22Rv1 (cell line): Measurements from ENCODE around the gene SLC25A21.

Experiments
- H3K27ac ChIP-seq: fragments of 450-650 bp; 2 replicates; pipeline ENCODE4 v1.5.1; 2017
- ZFX ChIP-seq: fragments of 450-650 bp; IDR thresholded peaks from 2 replicates; pipeline ENCODE4 v1.6.1; 2017; ENCODE audit warnings: antibody characterized with exemption, borderline replicate concordance
- TF ChIP-seq, protein P1 (sequence below): fragments of 450-650 bp; IDR thresholded peaks from 2 replicates; pipeline ENCODE4 v1.5.1; 2017; ENCODE audit warnings: mild to moderate bottlenecking

Gene SLC25A21

DNA sequence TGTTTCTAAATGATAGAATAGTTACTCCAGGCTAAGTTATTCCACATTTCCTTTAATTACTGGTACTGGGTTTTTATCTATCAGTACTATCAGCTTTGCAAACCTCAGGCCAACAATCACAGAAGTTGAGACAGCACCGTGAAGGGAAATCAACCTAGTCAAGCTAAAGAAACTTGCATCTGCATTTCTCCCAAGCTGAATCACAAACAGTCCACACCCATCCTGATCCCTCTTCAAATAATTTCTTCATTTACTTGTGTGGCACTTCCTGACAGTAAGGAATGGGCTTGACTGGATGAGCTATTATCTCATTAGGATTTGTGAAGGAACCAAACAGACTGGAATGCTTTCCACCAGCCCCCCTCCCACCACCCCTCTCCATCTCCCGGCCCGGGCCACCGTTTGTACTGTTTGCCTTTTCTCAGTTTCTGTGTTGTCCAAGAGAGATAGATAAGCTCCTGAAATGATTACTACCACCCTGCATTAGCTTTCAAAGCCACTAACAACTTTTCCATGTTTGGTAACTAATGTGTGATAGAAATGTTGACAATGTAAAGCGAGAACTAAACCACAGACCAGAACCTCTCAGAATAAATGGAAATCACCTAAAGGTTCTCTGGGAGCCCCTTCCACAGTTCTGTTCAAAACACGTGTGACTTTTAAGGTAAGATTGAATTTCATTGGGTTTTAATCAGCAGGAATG lies 236.3 kb downstream of the SLC25A21 start:
- no peak overlapping the region for H3K27ac ChIP-seq
- TF ChIP-seq, protein P1, sequence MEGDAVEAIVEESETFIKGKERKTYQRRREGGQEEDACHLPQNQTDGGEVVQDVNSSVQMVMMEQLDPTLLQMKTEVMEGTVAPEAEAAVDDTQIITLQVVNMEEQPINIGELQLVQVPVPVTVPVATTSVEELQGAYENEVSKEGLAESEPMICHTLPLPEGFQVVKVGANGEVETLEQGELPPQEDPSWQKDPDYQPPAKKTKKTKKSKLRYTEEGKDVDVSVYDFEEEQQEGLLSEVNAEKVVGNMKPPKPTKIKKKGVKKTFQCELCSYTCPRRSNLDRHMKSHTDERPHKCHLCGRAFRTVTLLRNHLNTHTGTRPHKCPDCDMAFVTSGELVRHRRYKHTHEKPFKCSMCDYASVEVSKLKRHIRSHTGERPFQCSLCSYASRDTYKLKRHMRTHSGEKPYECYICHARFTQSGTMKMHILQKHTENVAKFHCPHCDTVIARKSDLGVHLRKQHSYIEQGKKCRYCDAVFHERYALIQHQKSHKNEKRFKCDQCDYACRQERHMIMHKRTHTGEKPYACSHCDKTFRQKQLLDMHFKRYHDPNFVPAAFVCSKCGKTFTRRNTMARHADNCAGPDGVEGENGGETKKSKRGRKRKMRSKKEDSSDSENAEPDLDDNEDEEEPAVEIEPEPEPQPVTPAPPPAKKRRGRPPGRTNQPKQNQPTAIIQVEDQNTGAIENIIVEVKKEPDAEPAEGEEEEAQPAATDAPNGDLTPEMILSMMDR, result no peak
- TF ChIP-seq ZFX, result no peak

DNA sequence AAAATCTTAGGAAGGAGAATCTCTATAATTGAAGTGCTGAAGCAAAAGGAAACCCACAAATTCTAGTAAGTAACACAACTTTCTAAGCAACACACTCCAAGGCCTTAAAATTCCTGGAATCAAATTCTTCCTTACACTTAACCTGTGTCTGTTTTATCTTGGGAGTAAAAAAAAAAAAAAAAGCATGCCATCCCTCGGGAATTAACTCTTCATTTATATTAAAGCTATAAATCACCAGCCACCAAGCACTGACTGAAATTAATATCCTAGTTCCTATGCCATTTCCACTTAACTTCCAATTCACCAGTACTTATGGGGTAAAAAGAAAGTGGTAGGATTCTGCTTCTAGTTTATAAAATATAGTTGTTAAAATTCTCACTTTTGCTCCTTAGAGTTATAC lies 238.1 kb downstream of the SLC25A21 start:
- TF ChIP-seq, protein P1, result no peak
- no peak for TF ChIP-seq ZFX
- H3K27ac ChIP-seq, result no peak overlapping the region

DNA sequence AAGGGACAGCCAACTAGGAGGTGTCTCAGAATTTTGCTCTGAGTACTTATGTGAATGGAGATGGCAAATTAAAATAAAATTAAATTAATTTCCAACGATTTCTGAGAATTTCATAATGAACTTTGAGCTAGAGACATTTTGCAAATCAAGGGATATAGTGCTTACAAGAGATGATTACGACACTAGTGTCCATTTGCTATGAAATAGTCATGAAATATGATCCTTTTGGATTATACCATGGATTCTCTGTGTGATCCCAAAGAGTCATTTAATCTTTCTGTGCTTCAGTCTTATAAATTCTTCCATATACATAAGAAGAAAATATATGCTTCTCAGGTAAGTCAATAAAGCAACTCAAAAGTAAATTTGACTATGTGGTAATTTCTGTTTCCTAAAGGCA lies 240.6 kb downstream of the SLC25A21 start:
- no peak overlapping the region for H3K27ac ChIP-seq
- TF ChIP-seq ZFX, result no peak
- TF ChIP-seq, protein P1, result no peak

DNA sequence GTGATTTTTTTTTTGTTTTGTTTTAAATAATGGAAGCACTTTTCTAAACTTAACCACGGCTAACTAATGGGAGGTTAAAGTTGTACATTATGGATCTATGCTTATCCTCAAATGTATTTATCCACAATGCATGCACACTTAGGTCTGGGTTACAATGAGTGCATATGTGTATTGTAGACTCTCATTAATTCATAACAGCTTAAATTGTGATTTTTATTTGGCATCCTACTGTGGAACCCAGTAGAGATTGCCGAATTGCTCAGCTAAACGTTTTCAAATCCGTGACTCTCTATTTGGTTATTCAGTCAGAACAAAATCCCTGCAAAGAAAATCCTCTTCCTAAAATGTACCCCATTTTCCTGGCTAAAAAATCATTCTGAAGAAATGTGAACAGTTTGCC lies 244.0 kb downstream of the SLC25A21 start:
- no peak overlapping the region for H3K27ac ChIP-seq
- TF ChIP-seq, protein P1, result no peak
- no peak for TF ChIP-seq ZFX

DNA sequence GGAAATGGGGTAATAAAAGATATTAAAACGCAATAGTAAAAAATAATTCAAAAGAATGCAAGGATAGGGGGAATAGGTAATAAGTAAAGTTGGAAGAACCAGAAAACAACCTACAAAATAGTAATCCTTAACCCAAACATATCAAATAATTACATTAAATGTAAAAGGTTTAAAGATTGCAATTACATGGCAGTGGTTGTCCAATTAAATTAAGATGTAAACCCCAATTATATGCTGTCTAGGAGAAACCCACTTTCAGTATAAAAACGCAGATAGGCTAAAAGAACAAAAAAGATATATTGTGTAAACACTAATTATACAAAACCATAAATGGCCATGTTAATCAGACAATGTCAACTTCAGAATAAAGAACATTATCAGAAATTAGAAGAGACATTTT lies 247.3 kb downstream of the SLC25A21 start:
- TF ChIP-seq ZFX, result no peak
- TF ChIP-seq, protein P1, result no peak
- H3K27ac ChIP-seq, result no peak overlapping the region

DNA sequence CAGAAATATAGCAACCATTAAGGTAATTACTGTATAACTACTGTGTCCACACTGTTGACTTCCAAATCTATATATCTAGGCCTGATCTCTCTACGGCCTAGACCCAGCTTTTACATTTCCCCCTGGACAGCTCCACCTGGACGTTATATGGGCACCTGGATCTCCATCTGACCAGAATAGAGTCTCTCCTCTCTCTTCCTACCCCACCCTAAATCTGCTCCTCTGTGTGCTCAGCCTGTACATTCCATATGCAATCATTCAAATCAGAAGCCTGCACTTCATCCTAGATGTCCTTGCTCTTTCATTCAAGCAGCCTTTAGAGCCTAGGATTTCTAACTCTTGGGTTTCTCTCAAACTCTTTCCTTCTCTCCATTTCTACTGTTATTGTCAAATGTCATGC lies 255.7 kb downstream of the SLC25A21 start:
- no peak for TF ChIP-seq ZFX
- TF ChIP-seq, protein P1, result no peak
- H3K27ac ChIP-seq, result no peak overlapping the region

DNA sequence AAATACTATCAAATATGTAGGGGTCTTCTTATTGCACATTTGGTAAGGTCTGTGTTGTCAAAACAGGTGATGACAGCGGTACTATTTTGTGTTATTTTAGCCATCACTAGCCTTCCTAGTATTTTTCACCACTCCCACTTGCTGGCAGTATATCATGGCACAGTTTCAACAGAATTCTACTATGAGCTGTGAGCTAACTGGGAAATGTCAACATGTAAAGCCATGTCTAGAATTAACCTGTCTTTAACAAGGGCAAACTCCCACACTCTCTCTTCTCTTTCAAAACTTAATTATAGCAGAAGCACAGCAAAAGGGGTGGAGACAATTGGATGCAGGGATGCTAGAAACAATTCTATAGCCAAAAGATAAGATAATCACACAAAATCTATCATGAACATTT lies 257.3 kb downstream of the SLC25A21 start:
- H3K27ac ChIP-seq, result no peak overlapping the region
- TF ChIP-seq, protein P1, result no peak
- no peak for TF ChIP-seq ZFX
